ENCODE measurements around the gene SPTBN2. TPM values are rescaled to one million over a fixed set of nuclear protein-coding genes. Genes with fewer than 3 reads are reported as not detected.

The SPTBN2 gene
- total RNA-seq, 4 donors from 2014 or later, result under 0.01 to 31.0 (median 1.6) TPM

DNA sequence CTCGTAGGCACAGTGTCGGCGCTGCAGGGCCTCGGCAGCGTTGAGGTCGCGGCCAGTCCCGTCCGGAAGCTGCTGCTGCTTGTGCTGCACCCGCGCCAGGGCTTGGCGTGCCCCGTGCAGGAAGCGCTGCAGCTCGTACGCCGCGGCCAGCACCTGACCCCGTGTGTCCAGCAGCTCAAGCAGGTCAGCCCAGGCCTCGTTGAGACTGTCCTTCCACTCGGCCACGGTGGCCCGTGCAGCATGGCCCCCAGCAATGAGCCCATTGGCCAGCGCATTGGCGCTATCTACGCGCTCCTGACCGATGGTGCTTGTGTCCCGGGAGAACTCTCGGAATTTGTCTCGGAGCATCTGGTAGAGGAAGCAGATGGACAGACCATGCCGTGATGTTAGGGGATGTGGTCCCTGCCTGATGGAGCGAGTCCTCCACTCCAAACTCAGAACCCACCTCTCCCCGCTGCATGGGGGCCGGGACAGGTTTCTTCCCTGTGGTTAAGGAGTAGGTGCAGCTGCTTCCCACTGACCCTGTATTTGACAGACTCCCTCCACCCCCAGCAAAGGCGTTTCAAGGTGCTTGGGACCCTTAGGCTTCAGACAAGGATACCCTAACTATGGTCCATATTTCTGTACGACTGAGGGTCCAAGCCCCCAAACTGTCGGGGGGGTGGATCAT, 37.6 kb downstream of the SPTBN2 start:
- no peak overlapping the region for H3K4me3 ChIP-seq
- intact Hi-C loops (cut with DNase I; ENCODE audit: low total_unique reads), result no loop called here
- H3K9me3 ChIP-seq, result no peaks in the 10 kb centered on the region
- no peak for DNase-seq
- no peak overlapping the region for H3K27ac ChIP-seq
- no peaks in the 10 kb centered on the region for H3K36me3 ChIP-seq
- no peaks in the 10 kb centered on the region for H3K4me1 ChIP-seq
- TF ChIP-seq POLR2A (IDR thresholded peaks at IDR 0.05), result no peak
- TF ChIP-seq, protein P1, sequence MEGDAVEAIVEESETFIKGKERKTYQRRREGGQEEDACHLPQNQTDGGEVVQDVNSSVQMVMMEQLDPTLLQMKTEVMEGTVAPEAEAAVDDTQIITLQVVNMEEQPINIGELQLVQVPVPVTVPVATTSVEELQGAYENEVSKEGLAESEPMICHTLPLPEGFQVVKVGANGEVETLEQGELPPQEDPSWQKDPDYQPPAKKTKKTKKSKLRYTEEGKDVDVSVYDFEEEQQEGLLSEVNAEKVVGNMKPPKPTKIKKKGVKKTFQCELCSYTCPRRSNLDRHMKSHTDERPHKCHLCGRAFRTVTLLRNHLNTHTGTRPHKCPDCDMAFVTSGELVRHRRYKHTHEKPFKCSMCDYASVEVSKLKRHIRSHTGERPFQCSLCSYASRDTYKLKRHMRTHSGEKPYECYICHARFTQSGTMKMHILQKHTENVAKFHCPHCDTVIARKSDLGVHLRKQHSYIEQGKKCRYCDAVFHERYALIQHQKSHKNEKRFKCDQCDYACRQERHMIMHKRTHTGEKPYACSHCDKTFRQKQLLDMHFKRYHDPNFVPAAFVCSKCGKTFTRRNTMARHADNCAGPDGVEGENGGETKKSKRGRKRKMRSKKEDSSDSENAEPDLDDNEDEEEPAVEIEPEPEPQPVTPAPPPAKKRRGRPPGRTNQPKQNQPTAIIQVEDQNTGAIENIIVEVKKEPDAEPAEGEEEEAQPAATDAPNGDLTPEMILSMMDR (IDR thresholded peaks at IDR 0.05), result no peak
- no peaks in the 10 kb centered on the region for H3K27me3 ChIP-seq

DNA sequence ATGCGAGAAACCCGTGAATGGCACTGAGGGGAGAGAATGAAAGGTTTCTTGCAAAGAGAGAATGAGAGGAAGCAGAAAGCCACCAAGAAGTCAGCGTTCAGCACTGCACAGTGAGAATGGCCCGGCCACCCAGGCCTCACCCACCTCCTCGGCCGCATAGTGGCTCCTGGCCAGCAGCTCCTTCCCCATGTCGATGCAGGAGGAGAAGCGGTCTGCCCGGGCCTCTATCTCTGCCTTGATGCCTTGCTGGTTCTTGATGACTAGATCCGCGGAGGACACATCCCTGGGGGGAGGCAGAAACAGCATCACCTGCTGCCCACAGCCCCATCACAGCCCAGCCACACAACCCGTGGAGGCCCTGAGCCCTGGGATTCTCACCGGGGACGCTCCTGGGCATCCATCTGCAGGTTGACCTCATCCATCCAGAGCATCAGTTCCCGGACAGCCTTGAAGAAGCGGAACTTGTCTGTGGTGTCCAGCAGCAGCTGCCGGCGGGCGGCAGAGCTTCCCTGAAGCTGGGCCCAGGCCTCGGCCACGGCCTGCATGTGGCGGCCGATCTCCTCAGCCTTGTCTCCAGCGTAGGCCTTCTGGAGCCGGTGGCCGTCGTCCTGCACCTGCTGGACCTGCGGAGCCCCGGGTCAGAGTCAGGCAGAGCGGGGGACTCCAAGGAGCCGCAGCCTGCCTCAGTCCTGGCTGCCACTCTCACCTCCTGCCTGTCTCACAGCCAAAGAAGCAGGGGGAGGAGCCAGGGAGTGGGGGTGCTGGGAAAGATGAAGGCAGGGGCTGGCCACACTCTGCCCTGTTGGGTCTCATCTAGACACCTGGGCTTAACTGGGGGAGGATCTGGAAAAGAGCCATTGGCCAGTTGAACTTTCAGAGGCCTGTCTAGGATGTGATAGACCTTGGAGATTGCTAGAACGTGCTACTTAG, 39.1 kb downstream of the SPTBN2 start:
- TF ChIP-seq, protein P1 (IDR thresholded peaks at IDR 0.05), result no peak
- TF ChIP-seq POLR2A (IDR thresholded peaks at IDR 0.05), result no peak
- Histone ChIP-seq H3K27me3 (no peaks in the 10 kb centered on the region), H3K9me3 (no peaks in the 10 kb centered on the region), H3K4me3 (no peak overlapping the region), H3K4me1 (no peaks in the 10 kb centered on the region), H3K36me3 (no peaks in the 10 kb centered on the region), H3K27ac (no peak overlapping the region)
- intact Hi-C loops (cut with DNase I; ENCODE audit: low total_unique reads), result loop anchor here (10.0 kb wide), 1 partner anchor 275 kb away; no protein-coding TSS in a partner anchor
- DNase-seq, result no peak

DNA sequence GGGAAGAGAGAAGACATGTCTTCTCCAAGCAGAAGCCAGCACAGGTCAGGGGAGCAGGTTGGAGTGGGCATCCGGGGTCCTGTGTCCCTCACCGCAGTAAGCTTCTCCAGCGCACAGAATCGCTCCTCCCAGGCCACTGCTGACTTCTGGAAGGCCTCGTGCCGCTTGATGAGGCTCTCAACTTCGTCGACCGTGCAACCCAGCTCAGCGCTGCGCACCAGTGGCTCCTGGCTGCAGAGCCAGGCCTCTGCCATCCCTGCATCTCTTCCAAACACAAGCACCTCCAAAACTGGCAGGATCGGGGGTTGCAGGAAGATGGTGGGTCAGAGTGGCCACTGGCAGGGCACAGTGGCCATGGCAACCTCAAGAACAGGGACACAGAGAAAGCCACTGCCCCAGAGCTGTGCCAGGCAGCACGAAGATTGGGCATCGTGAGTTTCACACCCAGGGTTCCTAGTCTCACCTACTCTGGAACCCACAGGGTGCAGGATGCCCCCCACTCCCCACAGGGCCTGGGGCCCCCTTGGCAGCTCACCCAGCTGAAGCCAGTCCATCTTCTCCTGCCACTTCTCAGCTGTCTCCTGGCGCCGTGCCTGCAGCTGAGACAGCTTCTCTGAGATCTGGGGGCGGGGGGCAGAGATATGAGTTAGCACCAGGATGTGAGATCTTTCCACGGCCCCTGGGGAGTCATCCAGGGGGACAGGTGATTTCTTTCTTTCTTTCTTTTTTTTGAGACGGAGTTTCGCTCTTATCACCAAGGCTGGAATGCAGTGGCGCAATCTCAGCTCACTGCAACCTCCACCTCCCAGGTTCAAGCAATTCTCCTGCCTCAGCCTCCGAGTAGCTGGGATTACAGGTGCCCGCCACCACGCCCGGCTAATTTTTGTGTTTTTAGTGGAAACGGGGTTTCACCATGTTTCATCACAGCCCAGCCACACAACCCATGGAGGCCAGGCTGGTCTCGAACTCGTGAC, 40.2 kb downstream of the SPTBN2 start:
- H3K36me3 ChIP-seq, result no peaks in the 10 kb centered on the region
- H3K4me3 ChIP-seq, result no peak overlapping the region
- H3K27me3 ChIP-seq, result no peaks in the 10 kb centered on the region
- intact Hi-C loops (cut with DNase I; ENCODE audit: low total_unique reads), result loop anchor here (10.0 kb wide), 1 partner anchor 274 kb away; no protein-coding TSS in a partner anchor
- no peaks in the 10 kb centered on the region for H3K4me1 ChIP-seq
- H3K9me3 ChIP-seq, result no peaks in the 10 kb centered on the region
- TF ChIP-seq, protein P1 (IDR thresholded peaks at IDR 0.05), result no peak
- TF ChIP-seq POLR2A (IDR thresholded peaks at IDR 0.05), result no peak
- no peak overlapping the region for H3K27ac ChIP-seq
- no peak for DNase-seq

DNA sequence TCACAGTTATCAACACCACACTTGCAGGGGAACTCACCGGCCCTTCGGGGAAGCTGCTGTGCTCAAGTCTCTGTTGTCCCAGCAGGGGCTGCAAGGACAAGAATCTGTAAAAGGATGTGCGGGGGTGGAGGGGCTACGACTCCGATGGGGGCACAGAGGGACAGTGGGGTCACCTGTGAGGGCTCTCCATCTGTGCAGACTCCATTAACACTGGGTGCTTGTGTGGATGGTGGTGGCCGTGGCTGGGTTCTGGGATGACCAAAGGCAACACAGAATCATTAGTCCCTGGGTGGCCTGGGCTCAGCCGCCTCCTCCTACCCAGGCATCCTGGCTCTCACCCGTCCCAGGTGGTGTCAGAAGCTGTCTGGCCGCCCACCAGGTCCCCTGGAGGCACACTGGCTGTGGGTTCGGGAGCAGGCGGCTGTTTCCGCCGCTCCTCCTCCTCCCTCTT, 41.2 kb downstream of the SPTBN2 start:
- TF ChIP-seq, protein P1 (IDR thresholded peaks at IDR 0.05), result no peak
- TF ChIP-seq POLR2A (IDR thresholded peaks at IDR 0.05), result no peak
- H3K36me3 ChIP-seq, result no peaks in the 10 kb centered on the region
- no peaks in the 10 kb centered on the region for H3K4me1 ChIP-seq
- DNase-seq, result no peak
- H3K4me3 ChIP-seq, result no peak overlapping the region
- intact Hi-C loops (cut with DNase I; ENCODE audit: low total_unique reads), result loop anchor here (10.0 kb wide), 1 partner anchor 273 kb away; no protein-coding TSS in a partner anchor
- H3K27me3 ChIP-seq, result no peaks in the 10 kb centered on the region
- H3K27ac ChIP-seq, result no peak overlapping the region
- no peaks in the 10 kb centered on the region for H3K9me3 ChIP-seq

All from uterus (tissue), 4 donors.